Kidney epithelial cell (primary cell): Measurements from ENCODE around the gene DHRS7. TPM values are rescaled to one million over a fixed set of nuclear protein-coding genes. Genes with fewer than 3 reads are reported as not detected.

Experiments
- DNase-seq: peaks from one replicate; pipeline ENCODE4 v3.0.0-alpha.2; 2010; ENCODE audit warnings: low read depth
- H3K27me3 ChIP-seq: 2 replicates; pipeline ENCODE4 v1.6.0; 2011; ENCODE audit warnings: low read length; ENCODE audit not compliant: control insufficient read depth, insufficient read depth
- H3K36me3 ChIP-seq: 2 replicates; pipeline ENCODE4 v1.5.1; 2011; ENCODE audit warnings: low read length; ENCODE audit not compliant: control insufficient read depth, insufficient read depth
- H3K4me3 ChIP-seq: 2 replicates; pipeline ENCODE4 v1.5.1; 2011; ENCODE audit warnings: low read depth, mild to moderate bottlenecking, control low read depth, low read length
- total RNA-seq: library from RNA; depleted of rRNA; stranded (reverse); fragments of >200 nt; gene quantifications from 2 replicates; pipeline ENCODE4 v1.2.3, GENCODE V29; 2015
- TF ChIP-seq, protein P1 (sequence below): IDR thresholded peaks from 2 replicates; pipeline ENCODE4 v1.5.1; 2011; ENCODE audit warnings: mild to moderate bottlenecking, moderate library complexity, low read length, control low read depth, inconsistent platforms; ENCODE audit not compliant: insufficient read depth, poor library complexity, severe bottlenecking

DHRS7 gene
- total RNA-seq, 1 donor from 2014 or later = 107 TPM

DNA sequence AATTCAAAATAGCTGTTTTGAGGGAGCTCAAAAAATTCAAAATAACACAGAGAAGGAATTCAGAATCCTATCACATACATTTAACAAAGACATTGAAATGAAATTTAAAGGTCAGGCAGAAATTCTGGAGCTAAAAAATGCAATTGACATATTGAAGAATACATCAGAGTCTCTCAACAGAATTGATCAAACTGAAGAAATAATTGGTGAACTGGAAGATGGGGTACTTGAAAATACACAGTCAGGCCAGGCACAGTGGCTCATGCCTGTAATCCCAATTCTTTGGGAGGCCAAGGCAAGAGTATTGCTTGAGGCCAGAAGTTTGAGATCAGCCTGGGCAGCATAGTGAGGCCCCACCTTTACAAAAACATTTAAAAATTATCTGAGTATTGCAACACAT is 34.1 kb upstream of the DHRS7 start:
- no peak overlapping the region for H3K4me3 ChIP-seq
- TF ChIP-seq, protein P1, sequence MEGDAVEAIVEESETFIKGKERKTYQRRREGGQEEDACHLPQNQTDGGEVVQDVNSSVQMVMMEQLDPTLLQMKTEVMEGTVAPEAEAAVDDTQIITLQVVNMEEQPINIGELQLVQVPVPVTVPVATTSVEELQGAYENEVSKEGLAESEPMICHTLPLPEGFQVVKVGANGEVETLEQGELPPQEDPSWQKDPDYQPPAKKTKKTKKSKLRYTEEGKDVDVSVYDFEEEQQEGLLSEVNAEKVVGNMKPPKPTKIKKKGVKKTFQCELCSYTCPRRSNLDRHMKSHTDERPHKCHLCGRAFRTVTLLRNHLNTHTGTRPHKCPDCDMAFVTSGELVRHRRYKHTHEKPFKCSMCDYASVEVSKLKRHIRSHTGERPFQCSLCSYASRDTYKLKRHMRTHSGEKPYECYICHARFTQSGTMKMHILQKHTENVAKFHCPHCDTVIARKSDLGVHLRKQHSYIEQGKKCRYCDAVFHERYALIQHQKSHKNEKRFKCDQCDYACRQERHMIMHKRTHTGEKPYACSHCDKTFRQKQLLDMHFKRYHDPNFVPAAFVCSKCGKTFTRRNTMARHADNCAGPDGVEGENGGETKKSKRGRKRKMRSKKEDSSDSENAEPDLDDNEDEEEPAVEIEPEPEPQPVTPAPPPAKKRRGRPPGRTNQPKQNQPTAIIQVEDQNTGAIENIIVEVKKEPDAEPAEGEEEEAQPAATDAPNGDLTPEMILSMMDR = no peak
- H3K27me3 ChIP-seq = no peaks in the 10 kb centered on the region
- H3K36me3 ChIP-seq = no peaks in the 10 kb centered on the region
- no peak for DNase-seq

DNA sequence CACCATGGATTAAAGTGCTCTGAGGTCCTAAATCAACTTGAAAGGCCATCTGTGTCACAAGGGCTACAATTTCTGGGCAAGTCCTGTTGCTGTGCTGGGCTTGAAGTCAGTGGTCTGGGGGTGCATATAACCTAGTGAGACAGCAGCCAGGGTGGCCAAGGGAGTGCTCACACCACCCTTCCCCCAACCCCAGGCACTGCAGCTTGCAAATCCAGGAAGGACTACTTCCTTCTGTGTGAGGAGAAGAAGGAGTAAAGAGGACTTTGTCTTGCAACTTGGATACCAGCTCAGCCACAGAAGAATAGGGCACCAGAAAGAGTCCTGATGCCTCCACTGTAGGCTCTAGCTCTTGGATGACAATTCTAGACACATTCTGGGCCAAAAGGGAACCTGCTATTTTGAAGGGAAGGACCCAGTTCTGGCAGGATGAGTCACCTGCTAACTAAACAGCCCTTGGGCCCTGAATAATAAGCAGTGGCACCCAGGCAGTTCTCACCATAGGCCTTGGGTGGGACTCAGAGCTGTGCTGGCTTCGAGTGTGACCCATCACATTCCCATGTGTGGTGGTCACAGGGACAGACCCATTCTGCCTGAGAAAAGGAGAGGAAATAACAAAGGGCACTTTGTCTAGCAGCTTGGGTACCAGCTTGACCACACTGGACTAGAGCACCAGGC is 32.6 kb upstream of the DHRS7 start:
- no peak for DNase-seq
- no peaks in the 10 kb centered on the region for H3K36me3 ChIP-seq
- H3K27me3 ChIP-seq = no peaks in the 10 kb centered on the region
- TF ChIP-seq, protein P1 = no peak
- no peak overlapping the region for H3K4me3 ChIP-seq

DNA sequence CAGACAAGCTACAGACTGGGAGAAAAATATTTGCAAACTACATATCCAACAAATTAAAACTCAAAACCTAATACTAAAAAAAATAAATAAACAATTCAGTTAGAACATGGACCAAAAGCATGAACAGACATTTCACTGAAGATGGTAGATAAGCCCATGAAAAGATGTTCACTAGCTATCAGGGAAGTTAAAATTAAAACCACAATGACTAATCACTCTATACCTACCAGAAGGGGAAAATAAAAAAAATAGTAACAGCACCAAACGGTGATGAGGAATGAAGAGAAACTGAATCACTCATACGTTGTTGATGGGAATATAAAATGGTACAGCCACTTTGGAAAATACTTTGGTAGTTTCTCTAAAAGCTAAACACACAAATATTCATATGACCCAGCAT is 31.1 kb upstream of the DHRS7 start:
- DNase-seq = no peak

DNA sequence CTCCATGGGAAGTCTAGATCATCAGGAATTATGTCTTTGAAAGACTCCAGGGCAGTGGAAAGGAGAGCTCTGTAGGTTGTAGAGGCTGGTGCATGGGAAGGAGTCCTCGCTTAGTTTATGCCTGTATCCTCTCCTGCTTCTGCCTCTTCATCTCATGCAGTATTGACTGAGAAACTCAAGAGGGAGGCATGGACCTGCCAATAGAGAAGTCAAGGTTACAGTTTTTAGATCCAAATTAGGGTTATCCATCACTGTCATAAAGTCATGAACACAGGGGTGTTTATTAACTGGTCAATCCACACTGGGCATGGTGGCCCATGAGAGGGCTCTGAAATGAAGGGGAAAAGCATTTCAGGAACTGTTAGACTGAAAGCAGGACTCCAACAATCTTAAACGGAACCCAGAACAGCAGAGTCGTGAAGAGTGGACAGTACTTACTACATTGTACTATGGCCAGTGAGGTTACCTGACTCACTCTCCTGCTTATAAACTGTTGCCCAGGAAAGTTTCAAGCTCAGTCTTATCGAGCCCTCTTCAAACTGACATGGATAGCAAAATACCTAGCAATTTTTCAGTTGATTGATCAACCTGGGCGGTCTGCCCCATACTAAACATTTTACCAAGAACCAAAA is 30.1 kb upstream of the DHRS7 start:
- Histone ChIP-seq H3K4me3 (no peak overlapping the region), H3K36me3 (no peaks in the 10 kb centered on the region), H3K27me3 (no peaks in the 10 kb centered on the region)
- DNase-seq = no peak
- TF ChIP-seq, protein P1 = no peak

More for the DNA sequence above, 31.1 kb upstream of the DHRS7 start:
- TF ChIP-seq, protein P1 = no peak
- no peaks in the 10 kb centered on the region for H3K36me3 ChIP-seq
- H3K4me3 ChIP-seq = no peak overlapping the region
- H3K27me3 ChIP-seq = no peaks in the 10 kb centered on the region

DNA sequence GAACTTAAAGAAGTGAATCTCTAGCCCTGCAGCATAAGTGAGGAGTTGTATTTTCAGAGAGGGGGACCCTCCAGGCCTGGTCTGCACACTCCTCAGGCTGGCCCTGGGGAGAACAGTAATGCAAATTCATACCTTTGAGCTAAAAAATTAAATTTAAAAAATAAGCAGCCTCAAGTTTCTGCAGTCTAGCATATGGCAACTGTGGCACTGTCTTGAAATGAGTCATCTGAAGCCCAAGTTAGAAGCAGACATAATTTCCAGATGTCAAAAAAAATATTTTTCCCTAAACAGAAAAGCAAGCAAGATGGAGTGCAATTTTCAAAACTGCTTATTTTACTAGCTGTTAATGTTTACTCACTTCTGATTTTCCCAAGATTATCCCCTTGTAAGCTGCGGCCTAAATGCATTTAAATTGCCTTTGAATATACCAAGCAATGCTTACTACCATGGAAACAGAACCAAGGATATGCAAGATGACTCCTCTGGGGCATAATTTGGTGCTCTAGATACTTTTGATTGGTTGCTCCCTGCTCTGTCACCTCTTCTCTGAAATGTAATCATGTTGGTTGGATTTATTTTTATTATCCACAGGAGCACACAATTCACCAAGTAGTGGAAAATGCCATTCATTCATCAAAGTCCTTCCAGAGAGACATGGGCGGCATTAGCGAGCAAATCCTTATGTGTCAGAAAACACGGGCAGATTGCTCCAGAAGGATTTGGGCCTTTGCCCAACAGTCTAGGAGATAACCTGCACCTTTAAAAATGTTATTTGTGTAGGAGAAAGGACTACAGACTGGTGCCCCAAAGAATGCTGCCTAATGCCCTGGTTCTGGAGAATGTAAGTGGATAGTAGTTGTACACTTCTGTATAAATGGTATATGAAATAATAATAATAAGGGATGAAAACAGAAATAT is 25.0 kb upstream of the DHRS7 start:
- no peak for DNase-seq
- TF ChIP-seq, protein P1 = no peak
- Histone ChIP-seq H3K36me3 (no peaks in the 10 kb centered on the region), H3K27me3 (no peaks in the 10 kb centered on the region), H3K4me3 (no peak overlapping the region)
